Measurements from ENCODE around the gene RUFY2.
"Not testable (repeated sequence)": the region's sequence is repeated elsewhere in the genome, so short reads cannot be mapped to it uniquely, and the experiment has no call there.

Gene RUFY2

GRCh38 chr10:68327889-68328786 lies 78.9 kb downstream of the RUFY2 start:
- peak; percentile 83 for DNase-seq (ENCODE audit: low read depth)

DNA sequence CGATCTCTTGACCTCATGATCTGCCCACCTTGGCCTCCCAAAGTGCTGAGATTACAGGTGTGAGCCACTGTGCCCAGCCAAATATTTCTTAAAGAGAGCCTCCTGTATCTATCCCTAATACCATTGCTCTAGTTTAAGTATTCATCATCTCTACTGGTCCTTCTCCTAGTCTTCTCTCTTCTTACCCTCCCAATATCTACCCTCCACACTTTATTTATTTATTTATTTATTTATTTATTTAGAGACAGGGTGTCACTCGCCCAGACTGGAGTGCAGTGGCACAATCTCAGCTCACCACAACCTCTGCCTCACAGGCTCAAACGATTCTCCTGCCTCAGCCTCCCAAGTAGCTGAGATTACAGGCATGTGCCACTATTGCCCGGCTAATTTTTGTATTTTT lies 82.7 kb downstream of the RUFY2 start:
- not testable (repeated sequence) for DNase-seq (ENCODE audit: low read depth)

DNA sequence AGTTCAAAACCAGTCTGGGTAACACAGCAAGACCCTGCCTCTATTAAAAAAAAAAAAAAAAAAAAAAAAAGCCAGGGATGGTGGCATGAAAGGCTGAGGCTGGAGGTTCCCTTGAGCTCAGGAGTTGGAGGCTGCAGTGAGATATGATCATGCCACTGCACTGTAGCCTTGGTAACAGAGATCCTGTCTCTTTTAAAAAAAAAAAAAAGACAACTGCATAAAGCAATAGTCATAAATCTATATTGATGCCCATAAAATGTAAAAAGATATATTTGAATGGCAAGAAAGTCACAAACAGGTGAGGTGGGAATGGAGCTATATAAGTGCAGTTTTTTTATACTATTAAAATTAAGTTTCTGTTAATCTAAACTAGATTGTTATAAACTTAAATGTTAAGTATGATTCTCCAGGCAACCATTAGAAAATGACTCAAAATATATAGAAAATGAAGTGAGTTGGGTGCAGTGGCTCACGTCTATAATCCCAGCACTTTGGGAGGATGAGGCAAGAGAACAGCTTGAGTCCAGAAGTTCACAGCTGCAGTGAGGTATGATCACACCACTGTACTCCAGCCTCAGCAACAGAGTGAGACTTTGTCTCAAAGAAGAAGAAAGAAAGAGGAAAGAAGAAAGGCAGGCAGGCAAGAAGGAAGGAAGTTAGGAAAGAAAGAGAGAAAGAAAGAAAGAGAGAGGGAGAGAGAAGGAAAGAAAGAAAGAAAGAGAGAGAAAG lies 88.6 kb downstream of the RUFY2 start:
- DNase-seq (ENCODE audit: low read depth) = no peak

DNA sequence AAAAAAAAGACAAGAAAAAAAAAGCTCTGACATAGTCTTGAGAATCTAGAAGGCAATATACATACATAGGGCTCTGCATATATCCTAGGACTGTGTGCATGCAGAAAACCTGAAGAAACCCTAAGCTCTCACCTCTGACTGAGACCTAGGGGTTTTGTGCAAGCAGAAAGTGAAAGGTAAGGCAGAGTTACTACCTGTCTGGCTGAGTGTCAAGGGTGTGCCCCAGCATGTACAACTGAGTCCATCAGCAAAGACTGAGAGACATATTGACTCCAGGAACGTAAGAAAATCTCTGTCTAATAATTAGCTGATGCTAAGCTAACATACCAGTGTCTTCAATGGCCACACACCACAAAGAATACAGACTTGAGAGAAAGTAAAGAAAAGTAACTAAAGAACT lies 91.5 kb downstream of the RUFY2 start:
- no peak for DNase-seq (ENCODE audit: low read depth)

GRCh38 chr10:68314930-68315329 lies 92.1 kb downstream of the RUFY2 start:
- DNase-seq (ENCODE audit: low read depth) = not testable (repeated sequence)

DNA sequence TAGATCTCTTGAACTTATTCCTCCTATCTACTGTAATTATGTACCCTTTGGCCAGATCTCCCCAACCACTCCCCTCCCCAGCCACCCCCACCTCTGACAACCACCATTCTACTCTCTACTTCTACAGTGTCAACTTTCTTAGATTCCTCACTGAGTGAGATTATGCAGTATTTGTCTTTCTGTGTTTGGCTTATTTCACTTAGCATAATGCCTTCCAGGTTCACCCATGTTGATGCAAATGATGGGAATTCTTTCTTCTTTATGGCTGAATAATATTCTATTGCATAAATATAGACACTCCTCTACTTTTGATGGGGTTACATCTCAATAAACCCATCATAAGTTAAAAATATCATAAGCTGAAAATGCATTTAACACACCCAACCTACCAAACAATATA lies 96.5 kb downstream of the RUFY2 start:
- DNase-seq (ENCODE audit: low read depth) = no peak

DNA sequence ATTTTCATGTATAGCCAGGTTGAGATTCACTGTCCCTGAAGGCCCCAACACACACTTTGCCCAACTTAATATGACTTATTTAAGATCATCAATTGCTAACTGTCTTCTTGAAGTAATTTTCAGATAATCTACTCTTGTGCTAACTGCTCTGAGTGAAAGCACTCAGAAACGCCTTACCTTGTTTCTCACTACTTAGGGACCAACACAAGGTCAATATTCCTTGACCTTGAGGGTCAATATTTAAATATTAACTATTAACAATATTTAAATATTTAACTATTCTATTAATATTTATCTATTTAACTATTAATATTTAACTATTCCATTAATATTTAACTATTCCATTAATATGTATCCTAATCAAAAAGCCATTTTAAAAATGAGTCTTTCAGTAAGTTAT lies 101.2 kb downstream of the RUFY2 start:
- no peak for DNase-seq (ENCODE audit: low read depth)

DNA sequence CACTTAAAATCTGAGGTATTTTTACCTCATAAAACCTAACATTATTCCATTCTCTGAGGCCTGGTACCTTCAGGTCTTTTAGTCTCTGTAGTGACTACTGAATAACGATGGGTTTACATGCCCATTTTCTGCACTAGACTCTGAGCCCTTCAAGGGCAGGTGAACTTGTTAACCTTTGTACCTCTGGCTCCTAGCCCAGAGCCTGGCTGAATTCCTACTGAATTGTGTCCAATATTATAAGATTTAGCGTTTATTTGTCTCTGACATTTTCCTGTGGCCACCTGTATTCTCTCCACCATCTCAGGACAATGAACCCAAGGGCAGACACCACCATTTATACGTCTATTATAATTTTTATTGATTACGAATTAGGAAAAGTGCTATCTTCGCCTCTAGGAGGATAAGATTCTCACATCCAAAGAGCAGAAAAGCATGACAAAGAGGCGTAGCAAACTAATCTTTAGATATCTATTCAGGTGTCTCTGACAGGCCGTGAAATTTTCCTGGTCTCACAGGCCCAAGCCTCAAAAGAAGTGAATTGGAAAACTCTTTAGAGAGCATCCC lies 103.1 kb downstream of the RUFY2 start:
- DNase-seq (ENCODE audit: low read depth) = no peak

DNA sequence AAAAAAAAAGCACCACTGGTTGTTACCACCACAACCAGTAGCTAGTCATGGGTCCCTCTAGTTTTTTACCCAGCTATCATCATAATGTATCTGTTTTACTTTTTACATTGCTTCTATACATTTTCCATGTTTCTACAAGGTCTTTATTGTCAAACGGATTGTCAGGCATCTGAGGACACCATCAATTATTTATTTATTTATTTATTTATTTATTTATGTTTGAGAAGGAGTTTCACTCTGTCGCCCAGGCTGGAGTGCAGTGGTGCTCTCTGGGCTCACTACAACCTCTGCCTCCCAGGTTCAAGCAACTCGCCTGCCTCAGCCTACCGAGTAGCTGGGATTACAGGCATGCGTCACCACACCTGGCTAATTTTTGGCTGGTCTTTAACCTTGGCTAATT lies 104.2 kb downstream of the RUFY2 start:
- DNase-seq (ENCODE audit: low read depth) = no peak

- no peak for DNase-seq (ENCODE audit: low read depth)
These were observed 104.6 kb downstream of the RUFY2 start for GRCh38 chr10:68302503-68302823.

DNA sequence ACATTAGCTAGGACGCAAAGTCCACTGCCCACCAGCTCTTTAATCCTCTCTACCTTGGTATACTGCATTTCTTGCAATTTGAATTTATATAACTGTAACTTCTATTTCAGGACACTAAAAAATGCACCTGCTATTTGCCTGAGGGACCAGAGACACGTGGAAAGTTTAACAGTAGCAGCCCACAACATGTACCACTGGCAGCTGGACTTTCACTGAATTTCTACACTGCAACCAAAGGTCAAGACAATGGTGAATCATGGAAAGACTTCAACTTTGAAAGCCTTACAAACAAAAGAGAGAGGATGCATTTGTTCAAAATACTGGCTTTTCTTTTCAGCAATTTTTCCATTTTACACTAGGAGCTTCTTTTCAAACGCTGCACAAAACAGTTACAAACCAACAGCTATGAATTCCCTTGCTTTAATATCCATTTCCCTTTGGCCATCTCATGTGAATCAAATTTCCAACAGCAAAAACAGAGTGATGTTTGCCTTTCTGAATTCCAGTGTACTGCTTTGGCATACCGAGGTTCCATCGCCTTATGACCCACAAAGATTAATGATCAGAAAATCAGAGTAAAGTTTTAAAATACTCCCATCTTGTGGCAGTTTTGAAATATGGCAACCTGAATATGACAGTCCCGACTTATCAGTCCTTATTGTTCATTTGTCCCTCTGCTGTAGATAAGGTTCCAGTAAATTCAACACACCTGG lies 105.1 kb downstream of the RUFY2 start:
- DNase-seq (ENCODE audit: low read depth) = peak; percentile 74

DNA sequence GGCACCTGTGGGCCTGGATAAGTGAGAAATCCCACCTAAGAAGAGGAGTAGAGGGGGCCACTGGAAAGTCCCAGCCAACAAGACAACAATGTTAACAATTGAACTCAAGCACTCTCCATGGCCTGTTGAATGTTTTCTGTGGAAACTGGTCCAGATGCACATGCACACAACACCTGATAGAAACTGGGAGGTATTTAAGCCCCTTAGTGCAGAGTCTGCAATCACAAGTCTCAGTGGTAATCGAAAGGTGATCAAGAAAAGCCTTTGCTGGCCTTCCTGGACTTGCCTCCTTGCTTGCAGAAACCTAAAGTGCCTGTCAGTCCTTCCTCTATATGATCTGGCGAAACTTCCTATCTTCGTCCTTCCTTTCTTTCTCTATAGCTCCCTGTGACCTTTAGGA lies 105.8 kb downstream of the RUFY2 start:
- DNase-seq (ENCODE audit: low read depth) = no peak

GRCh38 chr10:68296843-68297663 lies 110.0 kb downstream of the RUFY2 start:
- no peak for DNase-seq (ENCODE audit: low read depth)

Measured in ELR (cell line).